HG03469 (cell line): ENCODE measurements around the gene DRAXIN.

Experiments used
- ATAC-seq: cut with Tn5 transposase; IDR thresholded peaks from one replicate; pipeline ENCODE4 v1.9.1; 2021; ENCODE audit warnings: mild to moderate bottlenecking, moderate library complexity, moderate number of reproducible peaks; ENCODE audit not compliant: unreplicated experiment

DRAXIN gene

DNA sequence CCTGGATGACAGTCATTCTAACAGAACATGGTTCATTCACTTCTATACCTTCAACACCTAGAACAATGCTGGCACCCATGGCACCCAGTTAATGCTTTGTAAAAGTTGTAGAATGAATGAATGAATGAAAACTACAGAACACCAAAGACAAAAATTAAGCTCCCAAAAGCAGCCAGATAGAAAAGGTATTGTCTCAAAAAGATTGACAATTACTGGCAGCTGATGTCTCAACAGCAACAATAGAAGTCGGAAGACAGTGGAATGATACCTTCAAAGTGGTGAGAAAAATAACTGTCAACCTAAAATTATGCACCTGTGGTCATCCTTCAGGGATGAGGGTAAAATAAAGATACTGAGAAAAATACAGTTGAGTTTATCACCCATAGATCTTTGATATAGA is 65.5 kb downstream of the DRAXIN start:
- no peak for ATAC-seq

DNA sequence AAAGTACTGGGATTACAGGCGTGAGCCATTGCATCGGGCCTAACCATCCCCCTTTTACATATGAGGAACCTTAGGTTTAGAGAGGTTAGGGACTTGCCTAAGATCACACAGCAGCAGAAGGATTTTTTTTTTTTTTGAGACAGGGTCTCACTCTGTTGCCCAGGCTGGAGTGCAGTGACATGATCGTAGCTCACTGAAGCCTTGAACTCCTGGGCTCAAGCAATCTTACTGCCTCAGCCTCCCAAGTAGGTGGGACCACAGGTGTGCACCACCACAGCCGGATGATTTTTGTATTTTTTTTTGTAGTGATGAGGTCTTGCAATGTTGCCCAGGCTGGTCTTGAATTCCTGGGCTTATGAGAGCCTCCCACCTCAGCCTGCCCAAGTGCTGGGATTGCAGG is 68.3 kb downstream of the DRAXIN start:
- no peak for ATAC-seq

DNA sequence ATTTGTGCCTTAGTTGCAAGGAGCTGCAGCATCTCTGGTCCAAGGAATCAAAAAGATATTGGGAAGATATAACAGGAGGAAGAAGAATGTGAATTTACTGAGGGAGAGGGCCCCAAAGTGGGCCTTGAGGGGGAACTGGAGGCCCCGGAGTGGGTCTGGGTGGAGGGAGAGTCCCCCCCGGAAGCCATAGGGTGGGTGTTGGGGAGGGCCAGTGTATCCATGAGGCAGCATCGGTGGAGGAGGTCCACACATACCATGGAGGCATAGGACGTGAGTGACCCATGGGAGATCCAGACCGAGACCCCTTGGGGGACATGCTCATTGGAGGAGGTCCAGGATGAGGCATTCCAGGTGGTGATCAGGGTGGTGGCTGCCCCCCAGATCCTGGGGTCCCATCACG is 69.8 kb downstream of the DRAXIN start:
- no peak for ATAC-seq

DNA sequence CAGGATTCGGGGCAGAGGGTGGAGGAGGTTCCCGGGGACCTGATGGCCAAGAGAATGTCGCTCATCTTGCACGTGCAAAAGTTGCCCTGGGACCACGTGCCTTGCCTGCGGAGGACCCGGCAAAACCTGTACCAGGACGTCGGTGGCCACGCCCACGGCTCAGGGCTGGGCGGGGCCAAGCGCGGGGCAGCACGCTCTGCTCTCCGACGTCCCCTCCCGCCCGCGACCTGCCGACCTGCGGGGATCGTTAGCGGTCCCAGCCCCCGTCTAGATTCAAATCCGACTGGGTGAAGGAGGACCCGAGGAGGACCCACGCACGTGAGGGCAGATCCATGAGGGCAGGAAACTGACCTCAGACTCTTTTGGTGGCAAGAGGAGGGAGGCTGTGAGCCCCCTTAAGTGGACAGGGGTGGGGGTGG is 70.5 kb downstream of the DRAXIN start, which contains the start of gene C1orf167:
C1orf167 (plus strand) TSS at position 206 of the 419 bp plus-strand sequence. CDS start 2,208 bp downstream, outside the sequence.
- ATAC-seq: no peak

DNA sequence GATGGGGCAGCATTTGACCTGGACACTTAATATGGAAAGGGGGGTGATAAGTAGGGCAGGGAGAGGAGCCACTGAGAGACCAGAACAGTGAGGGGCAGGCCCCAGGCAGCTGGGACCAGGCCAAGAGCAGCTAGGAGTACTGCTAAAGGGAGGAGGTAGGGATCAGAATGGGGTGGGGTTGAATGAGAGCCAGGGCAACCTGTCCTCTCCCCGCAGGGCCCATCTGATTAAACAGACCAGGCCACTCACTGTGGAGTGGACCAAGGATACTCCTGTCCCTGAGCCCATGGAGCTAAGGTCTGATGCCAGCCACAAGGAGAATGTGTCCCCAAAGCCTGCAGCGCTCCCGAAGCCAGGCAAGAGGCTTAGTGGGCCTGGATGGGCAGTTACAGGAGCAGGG is 72.6 kb downstream of the DRAXIN start:
- no peak for ATAC-seq

DNA sequence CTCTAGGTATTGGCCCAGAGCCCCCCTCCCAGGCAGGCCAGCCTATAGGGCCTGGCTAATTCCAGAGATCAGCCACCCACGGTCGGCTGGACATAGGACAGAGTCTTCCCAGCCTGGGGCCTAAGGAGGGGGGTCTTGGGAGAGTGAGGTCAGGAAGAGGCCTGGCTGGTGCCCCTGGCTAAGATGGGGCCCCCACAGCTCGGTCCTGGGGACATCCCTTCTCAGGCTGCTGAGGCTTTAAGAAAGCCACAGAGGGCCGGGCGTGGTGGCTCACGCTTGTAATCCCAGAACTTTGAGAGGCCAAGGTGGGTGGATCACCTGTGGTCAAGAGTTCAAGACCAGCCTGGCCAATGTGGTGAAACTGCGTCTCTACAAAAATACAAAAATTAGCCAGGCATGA is 73.0 kb downstream of the DRAXIN start:
- no peak for ATAC-seq

DNA sequence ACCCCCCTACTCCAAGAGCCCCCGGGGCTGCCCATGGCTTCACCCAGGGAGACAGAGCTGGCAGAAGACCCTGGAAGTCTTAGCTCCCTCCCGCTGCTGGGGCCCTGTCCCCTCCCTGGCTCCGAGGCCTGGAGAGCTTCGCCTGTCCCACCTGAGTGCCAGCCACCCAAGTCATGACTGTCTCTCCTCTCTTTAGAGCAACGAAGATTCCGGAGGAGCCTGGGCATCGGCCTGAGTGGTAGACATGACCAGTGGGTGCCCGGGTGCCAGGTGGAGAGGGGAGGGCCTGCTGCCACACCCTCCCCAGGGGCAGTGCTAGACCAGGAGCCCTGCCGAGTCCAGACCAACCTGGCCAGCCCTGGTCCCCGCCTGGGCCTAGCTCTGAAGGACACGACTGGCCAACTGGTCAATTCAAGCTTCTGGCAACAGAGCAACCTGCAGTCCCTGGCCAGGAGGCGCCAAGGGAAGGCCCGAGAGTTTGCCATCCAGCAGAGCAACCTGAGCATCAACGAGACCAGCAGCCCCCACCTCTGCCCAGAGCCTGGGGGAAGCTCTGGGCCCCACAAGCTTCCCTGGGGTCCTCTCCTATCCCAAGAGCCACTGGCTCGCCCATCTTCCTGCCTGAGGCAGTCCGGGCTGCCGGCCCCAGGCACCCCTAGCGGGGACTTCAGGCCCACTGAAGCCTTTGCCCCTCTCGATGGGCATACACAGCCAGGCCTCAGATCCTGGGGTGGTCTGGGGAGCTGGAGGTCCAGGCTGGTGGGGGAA is 74.3 kb downstream of the DRAXIN start:
- no peak for ATAC-seq

DNA sequence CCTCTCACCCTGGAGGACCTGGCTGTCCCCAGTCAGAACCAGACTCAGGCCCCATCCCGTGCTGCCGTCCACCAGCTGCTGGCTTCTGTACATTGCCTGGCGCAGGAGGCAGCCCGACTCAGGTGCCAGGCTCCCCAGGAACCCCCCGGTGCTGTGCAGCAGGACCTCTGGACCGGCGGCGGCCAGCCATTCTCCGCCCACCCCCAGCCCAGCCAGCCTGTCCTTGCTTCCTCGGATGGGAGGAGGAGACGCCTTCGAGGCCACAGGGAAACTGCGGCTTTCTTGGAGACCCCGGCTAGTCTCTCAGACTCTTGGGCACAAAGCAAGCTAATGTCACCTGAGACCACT is 74.9 kb downstream of the DRAXIN start:
- no peak for ATAC-seq

DNA sequence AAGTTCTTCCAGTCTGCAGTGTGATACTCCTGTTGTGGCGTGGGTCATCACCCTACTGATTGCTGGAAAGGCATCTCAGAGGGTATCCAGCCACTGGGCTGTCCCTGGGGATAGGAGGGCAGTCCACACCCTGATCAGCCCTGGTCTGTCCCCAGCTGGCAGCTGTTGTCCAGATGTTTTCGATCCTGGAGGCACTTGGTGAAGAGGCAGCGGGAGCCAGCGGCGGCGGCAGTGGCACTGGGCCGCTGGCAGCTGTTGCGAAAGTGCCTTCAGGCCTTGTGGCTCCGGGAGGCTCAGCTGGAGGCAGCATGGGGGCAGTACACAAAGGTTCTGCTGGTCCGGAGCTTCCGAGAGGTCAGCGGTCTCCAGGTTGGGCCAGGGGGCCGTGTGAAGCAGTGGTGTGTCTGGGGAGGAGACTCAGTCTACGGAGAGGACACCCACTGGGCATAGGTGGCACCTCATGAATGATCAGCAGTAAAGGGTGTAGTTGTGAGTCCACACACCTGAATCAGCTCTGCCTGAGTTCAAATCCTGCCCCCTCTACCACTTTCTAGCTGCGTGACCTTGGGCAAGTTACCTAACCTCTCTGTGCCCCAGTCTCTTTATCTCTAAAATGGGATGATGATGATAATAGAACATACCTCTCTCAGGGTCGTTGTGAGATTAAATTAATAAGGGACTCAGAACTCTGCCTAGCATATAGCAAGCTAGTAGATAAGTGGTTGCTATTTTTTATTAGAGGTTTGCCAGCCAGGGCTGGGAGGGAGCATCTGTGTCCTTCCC is 76.6 kb downstream of the DRAXIN start:
- ATAC-seq: no peak

DNA sequence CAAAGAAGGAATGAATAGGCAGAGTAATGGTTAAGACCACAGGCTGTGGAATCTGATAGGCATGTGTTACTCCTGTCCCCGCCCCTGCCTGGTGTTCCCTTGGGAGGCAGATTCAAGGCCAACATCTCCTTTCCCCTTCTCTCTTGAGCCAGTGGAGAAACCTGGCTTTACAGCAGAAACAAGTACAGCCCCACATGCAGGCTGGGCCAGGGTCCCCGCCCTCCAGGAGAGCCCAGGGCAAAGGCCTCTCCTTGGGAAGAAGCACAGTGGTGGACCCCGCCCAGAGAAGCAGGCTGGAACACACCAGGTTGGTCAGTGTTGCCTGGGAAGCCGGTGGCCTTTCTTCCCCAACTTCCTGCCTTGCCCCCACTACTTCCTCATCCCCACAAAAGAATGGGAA is 77.3 kb downstream of the DRAXIN start:
- ATAC-seq: no peak

DNA sequence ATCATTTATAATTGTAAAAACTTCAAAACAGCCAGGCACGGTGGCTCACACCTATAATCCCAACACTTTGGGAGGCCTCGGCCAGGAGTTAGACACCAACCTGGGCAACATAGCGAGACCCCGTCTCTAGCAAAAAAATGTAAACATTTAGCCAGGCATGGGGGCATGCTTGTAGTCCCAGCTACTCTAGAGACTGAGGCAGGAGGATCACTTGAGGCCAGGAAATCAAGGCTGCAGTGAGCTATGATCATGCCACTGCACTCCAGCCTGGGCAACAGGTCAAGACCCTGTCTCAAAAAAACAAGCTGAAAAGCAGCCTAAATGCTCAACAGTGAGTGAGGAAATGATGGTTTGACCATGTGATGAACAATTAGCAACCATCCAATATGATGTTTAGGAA is 77.8 kb downstream of the DRAXIN start:
- ATAC-seq: no peak

DNA sequence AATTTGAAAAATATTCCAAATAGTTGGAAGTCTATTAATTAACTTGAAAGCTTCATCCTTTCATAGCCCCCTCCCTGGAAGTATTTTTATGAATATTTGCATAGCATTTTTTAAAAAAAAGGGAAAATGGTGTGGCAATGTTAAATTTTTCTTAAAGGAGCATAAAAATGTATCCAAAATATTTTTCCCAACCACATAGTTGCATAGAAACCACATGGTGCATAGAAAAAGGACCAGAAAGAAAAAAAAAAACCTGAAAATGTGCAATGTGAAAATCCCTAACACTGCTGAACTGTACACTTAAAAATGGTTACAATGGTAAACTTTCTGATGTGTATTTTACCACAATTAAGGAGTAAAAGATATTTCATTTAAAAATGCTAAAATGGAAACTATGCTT is 78.5 kb downstream of the DRAXIN start:
- ATAC-seq: no peak

DNA sequence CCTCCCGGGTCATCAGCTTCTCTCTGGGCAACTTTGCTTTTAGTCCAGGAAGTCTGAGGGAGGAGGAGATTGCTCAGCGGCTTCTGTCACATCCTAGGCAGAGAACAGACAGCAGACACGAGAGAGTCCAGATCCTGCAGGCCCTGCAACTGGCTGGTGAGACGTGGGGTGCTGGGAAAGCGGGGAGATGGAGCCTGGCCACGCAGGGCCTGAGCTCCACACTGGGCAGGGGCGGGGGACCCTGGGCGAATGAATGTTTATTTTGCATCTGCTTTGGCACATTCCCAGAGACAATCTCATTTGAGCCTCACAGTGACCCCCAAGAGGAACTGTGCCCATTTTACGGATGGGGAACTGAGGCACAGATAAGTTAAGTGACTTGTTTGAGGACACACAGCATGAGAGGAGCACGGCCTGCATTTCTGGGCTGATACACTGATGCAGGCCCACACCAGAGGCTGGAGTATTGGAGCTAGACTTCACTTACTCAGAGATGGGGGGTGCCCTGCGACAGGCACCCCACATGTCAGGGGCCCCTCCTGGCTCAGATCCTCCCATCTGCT is 80.1 kb downstream of the DRAXIN start:
- no peak for ATAC-seq

DNA sequence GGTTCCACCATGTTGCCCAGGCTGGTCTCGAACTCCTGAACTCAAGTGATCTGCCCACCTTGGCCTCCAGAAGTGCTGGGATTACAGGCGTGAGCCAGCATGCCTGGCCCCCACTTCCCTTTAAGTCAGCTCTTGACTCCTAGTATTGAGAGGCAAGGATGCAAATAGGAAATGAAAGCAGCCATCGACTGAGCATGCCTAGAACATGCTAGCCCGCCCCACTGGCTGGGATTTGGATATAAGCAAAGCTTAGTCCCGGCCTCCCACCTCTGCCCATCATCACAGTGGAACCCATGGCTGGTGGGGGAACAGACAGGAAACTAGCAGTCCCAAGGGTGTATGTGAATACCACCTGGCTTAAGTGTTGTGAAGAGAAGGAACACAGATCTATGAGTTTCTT is 80.9 kb downstream of the DRAXIN start:
- ATAC-seq: no peak

DNA sequence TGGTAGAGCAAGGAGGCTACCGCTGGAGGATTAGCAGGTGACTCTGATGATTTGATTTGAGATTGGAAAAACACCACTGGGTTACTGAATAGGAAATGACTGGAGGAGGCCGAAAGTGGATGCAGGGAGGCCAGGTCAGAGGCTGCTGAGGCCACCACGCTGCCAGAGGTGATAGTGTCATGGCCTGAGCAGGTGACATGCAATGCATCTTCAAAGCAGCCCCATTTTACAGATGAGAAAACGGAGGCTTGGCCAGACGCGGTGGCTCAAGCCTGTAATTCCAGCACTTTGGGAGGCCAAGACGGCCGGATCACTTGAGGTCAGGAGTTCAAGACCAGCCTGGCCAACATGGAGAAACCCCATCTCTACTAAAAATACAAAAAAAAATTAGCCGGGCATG is 83.2 kb downstream of the DRAXIN start:
- ATAC-seq: no peak
